NCI-H1417 (cell line): ENCODE results near the gene ADAT1.
"Not testable (repeated sequence)": the region's sequence is repeated elsewhere in the genome, so short reads cannot be mapped to it uniquely, and the experiment has no call there.

Experiments
- DNase-seq, 3 experiments: peaks; one replicate each; lab custom pipeline; 2025; lab: John Stamatoyannopoulos, UW

Gene ADAT1

GRCh38 chr16:75620326-75621169, 2.5 kb downstream of the ADAT1 start:
- DNase-seq: no peak

GRCh38 chr16:75618780-75619179, 4.3 kb downstream of the ADAT1 start:
- DNase-seq: no peak

- no peak for DNase-seq
Observed at GRCh38 chr16:75617121-75617520, 6.0 kb downstream of the ADAT1 start.

GRCh38 chr16:75616521-75617010, 6.5 kb downstream of the ADAT1 start:
- no peak for DNase-seq

- DNase-seq: no peak
Observed at GRCh38 chr16:75615619-75616018, 7.5 kb downstream of the ADAT1 start.

GRCh38 chr16:75614066-75614897, 8.8 kb downstream of the ADAT1 start:
- DNase-seq: no peak

- DNase-seq: no peak
Observed at GRCh38 chr16:75606507-75606906, 16.6 kb downstream of the ADAT1 start.

GRCh38 chr16:75603241-75603640, 19.8 kb downstream of the ADAT1 start:
- no peak for DNase-seq

- DNase-seq: no peak
Observed at GRCh38 chr16:75599452-75600277, 23.4 kb downstream of the ADAT1 start.

GRCh38 chr16:75593825-75594820, 29.0 kb downstream of the ADAT1 start:
- DNase-seq: peak in 2 of 3 experiments; percentile 64 to 88

GRCh38 chr16:75593308-75593707, 29.8 kb downstream of the ADAT1 start:
- peak in 2 of 3 experiments; percentile 5 to 44 for DNase-seq

- not testable (repeated sequence) for DNase-seq
Observed at GRCh38 chr16:75591927-75592326, 31.2 kb downstream of the ADAT1 start.

- DNase-seq: no peak
Observed at GRCh38 chr16:75590920-75591843, 31.9 kb downstream of the ADAT1 start.

GRCh38 chr16:75589306-75589705, 33.8 kb downstream of the ADAT1 start:
- no peak for DNase-seq

GRCh38 chr16:75588716-75589115, 34.4 kb downstream of the ADAT1 start:
- no peak for DNase-seq

- no peak for DNase-seq
Observed at GRCh38 chr16:75584108-75584507, 39.0 kb downstream of the ADAT1 start.

- DNase-seq: no peak
Observed at GRCh38 chr16:75579281-75579834, 43.7 kb downstream of the ADAT1 start.

GRCh38 chr16:75578725-75579124, 44.4 kb downstream of the ADAT1 start:
- no peak for DNase-seq

GRCh38 chr16:75578212-75578611, 44.9 kb downstream of the ADAT1 start:
- no peak for DNase-seq
